ENCODE data around the gene DIDO1.

Gene DIDO1

GRCh38 chr20:62831361-62831788 is 94.9 kb downstream of the DIDO1 start:
- TF ChIP-seq CTCF (IDR thresholded peaks at IDR 0.05; ENCODE audit: low read depth, low read length): no peak
- H3K4me3 ChIP-seq (ENCODE audit: low read depth, low read length): no peak overlapping the region

DNA sequence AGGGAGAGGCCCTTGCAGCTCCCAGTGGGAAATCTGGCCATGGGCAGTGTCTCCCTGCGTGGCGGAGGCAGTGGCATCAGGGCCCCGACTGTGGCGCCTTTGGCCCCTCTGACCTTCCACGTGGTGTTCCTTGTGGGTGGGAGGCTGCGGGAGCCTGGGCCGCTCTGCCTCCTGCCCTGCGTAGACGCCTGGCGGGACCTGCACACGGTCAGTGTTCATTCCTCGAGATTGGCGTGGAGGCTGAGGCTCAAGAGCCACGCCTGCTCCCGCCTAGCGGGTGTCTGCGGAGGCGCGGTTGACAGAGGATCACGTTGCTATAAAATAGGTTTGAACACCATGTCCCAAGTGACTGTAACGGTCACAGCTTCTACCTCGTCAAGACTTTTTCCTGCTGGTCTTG is 95.5 kb downstream of the DIDO1 start:
- no peak for TF ChIP-seq CTCF (IDR thresholded peaks at IDR 0.05; ENCODE audit: low read depth, low read length)
- no peak overlapping the region for H3K4me3 ChIP-seq (ENCODE audit: low read depth, low read length)

GRCh38 chr20:62830251-62830650 is 96.1 kb downstream of the DIDO1 start:
- no peak for TF ChIP-seq CTCF (IDR thresholded peaks at IDR 0.05; ENCODE audit: low read depth, low read length)
- no peak overlapping the region for H3K4me3 ChIP-seq (ENCODE audit: low read depth, low read length)

GRCh38 chr20:62829231-62830230 is 96.8 kb downstream of the DIDO1 start:
- no peak for TF ChIP-seq CTCF (IDR thresholded peaks at IDR 0.05; ENCODE audit: low read depth, low read length)
- H3K4me3 ChIP-seq (ENCODE audit: low read depth, low read length): no peak overlapping the region

DNA sequence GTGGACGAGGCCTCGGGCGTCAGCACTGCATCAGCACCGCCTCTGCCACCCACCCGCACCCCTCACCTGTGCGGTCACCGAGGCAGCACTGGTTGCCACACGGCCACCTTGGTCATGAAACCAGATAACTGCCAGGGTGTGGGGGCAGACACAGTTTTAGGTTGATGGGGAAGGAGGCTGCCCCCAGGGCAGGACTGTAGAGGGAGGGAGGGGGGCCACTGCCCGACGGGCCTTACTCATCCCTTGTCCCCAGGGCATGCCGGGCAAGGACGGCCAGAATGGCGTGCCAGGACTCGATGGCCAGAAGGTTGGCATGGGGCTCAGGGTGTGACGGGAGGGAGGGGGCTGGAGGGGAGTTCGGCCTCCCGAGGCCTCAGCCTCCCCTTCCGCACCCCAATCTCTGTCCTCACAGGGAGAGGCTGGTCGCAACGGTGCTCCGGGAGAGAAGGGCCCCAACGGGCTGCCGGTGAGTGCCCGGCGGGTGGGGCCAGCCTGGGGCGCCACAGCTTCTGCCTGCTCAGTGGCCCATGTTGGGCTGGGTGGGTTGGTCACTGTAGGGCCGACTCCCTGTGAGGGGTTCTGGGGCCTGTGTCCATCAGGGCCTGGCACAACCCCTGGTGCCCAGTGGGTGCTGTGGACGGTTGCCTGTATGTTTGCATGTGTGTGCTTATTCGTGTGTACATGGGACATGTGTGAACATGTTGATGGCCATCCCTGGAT is 97.6 kb downstream of the DIDO1 start:
- no peak for TF ChIP-seq CTCF (IDR thresholded peaks at IDR 0.05; ENCODE audit: low read depth, low read length)
- no peak overlapping the region for H3K4me3 ChIP-seq (ENCODE audit: low read depth, low read length)

GRCh38 chr20:62828051-62828450 is 98.3 kb downstream of the DIDO1 start:
- no peak overlapping the region for H3K4me3 ChIP-seq (ENCODE audit: low read depth, low read length)
- TF ChIP-seq CTCF (IDR thresholded peaks at IDR 0.05; ENCODE audit: low read depth, low read length): no peak
